Measurements from ENCODE around the gene STARD3.

STARD3 gene

GRCh38 chr17:39675390-39676082 lies 38.6 kb downstream of the STARD3 start:
- no peak overlapping the region for H3K4me3 ChIP-seq (ENCODE audit: low read depth, low read length)
- TF ChIP-seq, protein P1, sequence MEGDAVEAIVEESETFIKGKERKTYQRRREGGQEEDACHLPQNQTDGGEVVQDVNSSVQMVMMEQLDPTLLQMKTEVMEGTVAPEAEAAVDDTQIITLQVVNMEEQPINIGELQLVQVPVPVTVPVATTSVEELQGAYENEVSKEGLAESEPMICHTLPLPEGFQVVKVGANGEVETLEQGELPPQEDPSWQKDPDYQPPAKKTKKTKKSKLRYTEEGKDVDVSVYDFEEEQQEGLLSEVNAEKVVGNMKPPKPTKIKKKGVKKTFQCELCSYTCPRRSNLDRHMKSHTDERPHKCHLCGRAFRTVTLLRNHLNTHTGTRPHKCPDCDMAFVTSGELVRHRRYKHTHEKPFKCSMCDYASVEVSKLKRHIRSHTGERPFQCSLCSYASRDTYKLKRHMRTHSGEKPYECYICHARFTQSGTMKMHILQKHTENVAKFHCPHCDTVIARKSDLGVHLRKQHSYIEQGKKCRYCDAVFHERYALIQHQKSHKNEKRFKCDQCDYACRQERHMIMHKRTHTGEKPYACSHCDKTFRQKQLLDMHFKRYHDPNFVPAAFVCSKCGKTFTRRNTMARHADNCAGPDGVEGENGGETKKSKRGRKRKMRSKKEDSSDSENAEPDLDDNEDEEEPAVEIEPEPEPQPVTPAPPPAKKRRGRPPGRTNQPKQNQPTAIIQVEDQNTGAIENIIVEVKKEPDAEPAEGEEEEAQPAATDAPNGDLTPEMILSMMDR (IDR thresholded peaks at IDR 0.05; ENCODE audit: low read depth, low read length, missing control alignments) = no peak
- no peak for DNase-seq (ENCODE audit: low read depth)

DNA sequence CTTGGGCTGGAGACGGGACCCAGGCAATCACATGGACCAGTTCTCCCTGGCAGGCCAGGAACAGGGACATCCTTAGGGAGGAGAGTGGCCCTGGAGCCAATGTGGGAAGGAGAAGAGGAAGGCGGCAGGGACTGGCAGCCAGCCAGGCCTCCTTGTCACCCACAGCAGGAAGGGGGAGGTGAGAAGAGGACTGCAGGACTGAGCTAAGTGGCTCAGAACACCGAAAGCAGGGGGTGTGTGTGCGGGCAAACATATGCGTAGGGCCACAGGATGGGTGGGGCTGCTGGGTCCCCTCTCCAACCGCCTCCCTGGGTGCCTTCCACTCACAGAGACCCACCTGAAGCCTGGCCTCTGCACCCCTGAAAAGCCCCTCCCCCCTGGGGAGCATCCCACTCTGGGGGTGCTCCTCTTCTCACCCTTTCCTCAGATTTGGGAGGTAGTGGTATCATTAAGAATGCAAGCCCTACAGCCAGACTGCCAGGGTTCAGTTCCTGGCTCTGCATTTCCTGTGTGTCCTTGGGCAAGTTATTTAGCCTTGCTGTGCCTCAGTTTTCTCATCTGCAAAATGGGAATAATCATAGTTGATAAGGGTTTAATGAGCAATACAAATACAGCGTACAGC lies 39.4 kb downstream of the STARD3 start:
- peak; percentile 22 for DNase-seq (ENCODE audit: low read depth)
- TF ChIP-seq, protein P1 (IDR thresholded peaks at IDR 0.05; ENCODE audit: low read depth, low read length, missing control alignments) = no peak
- H3K4me3 ChIP-seq (ENCODE audit: low read depth, low read length) = no peak overlapping the region

GRCh38 chr17:39677072-39677471 lies 40.1 kb downstream of the STARD3 start:
- no peak for DNase-seq (ENCODE audit: low read depth)
- TF ChIP-seq, protein P1 (IDR thresholded peaks at IDR 0.05; ENCODE audit: low read depth, low read length, missing control alignments) = no peak
- H3K4me3 ChIP-seq (ENCODE audit: low read depth, low read length) = no peak overlapping the region

DNA sequence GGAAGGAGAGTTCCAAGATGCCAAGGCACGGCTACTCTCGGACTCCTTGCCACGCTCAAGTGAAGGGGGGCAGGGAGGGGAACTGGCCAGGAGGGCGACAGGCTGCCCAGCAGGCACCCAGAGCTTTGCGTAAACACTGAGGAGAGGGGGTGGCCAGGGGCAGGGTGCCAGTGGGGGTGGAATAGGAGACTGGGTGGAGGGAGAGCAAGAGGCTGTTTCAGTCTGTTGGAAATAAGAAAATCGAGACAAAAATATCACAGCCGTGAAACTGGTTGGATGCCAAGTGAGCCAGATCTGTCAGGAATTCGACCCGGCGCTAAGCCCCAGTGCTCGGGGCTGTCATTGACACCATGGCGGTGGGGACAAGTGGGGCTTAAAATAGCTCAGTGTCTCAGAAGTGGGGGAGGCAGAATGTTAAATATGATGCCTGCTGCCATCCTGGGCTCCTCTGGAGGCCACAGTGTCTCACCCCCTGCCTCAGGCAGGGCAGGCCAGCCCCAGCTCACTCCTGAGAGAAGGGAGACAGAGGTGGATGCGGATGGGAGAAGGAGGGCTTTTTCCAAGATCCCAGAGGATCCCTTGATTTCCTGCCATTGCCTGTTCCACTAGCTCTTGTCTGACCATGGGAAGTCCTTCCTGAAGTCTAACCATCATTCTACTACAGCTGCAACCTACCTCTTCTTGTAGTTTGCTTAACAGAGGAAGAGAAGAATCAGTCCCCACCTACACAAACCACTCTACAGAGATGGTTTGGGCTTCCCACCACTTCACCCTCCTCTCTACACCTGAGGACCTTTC lies 40.8 kb downstream of the STARD3 start:
- TF ChIP-seq, protein P1 (IDR thresholded peaks at IDR 0.05; ENCODE audit: low read depth, low read length, missing control alignments) = no peak
- no peak for DNase-seq (ENCODE audit: low read depth)
- no peak overlapping the region for H3K4me3 ChIP-seq (ENCODE audit: low read depth, low read length)

DNA sequence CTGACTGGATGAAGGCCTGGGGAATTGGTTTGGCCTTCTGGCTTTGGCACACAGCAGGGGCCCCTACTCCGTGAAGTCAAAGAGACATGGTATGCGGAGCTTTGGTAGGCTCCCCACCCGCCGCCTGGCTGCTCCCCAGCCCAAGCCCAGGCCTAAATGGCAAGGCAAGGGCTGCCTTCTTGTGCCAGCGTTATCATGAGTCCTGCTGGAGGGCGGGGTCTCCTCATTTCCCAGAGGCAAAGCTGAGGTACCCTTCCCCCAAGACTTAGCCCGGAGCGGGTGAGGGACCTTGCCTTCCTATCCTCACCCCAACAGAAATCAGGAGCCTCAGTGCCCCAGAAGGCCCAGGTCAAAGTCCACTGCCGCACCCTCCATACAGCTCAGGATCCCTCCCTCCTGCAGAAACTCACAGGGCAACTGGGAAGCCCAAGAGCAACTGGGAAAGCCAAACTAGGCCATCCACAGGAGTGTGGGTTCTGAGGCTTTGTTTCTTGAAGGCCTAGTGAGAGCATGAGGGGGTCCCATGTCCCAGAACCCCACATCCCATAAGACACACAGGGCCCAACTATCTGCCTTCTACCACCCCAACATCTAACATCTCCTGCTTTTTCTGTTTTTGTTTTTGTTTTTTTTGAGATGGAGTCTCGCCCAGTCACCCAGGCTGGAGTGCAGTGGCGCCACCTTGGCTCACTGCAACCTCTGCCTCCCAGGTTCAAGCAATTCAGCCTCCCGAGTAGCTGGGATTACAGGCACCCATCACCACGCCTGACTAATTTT lies 41.6 kb downstream of the STARD3 start:
- TF ChIP-seq, protein P1 (IDR thresholded peaks at IDR 0.05; ENCODE audit: low read depth, low read length, missing control alignments) = no peak
- DNase-seq (ENCODE audit: low read depth) = no peak
- H3K4me3 ChIP-seq (ENCODE audit: low read depth, low read length) = no peak overlapping the region

DNA sequence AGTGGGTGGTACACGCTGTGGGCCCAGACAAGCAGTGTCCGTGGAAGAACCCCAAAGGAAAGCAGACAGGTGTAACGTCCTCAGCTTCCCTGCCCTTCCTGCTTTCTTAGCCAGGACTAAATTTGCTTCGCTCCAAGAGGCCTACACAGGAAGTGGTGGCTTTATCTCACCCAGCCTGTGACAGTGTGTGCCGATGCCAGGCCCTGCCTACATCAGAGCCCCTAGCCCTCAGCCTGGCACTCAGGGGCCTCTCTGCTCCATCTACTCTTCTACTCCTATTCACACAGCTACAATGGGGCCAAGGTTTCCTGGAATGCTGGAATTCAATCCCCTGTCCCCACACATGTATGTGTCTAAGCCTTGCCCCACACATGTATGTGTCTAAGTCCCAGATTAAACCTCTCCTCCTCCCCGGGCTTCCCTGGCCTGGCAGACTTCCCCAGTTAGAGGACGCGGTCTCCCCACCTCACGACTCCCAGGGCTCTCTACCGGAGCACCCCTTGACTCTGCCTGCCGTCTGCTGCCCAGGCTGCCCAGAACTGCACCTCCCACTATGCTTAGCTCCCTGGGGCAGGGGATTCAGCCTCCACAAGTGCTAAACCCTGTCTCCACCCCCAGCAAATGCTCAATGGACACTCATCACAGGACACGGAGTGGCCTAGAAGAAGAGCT lies 42.7 kb downstream of the STARD3 start:
- TF ChIP-seq, protein P1 (IDR thresholded peaks at IDR 0.05; ENCODE audit: low read depth, low read length, missing control alignments) = no peak
- H3K4me3 ChIP-seq (ENCODE audit: low read depth, low read length) = no peak overlapping the region
- DNase-seq (ENCODE audit: low read depth) = no peak

Data from GM12864 (cell line).